Gastroesophageal sphincter (tissue), 4 donors: ENCODE results near the gene CEBPE. TPM values are rescaled to one million over a fixed set of nuclear protein-coding genes. Genes with fewer than 3 reads are reported as not detected.

Experiments
- ATAC-seq: fragments of 150-250 bp; one replicate; pipeline ENCODE4 v1.9.1; 2016; ENCODE audit warnings: mild to moderate bottlenecking, moderate library complexity
- H3K27ac ChIP-seq, 4 donors: fragments of 200-600 bp; sonication (generic) in 3 of 4; 1 replicate in 3 of 4; 2 replicates in 1 of 4; pipeline ENCODE4 v1.5.1; 2016 to 2019
- H3K27me3 ChIP-seq: fragments of 200-600 bp; sonication (generic); one replicate; pipeline ENCODE4 v1.5.1; 2019
- H3K36me3 ChIP-seq, 2 donors: fragments of 200-600 bp; sonication (generic); one replicate each; pipeline ENCODE4 v1.5.1; 2019; ENCODE audit warnings: control low read depth in 1 of 2
- H3K4me1 ChIP-seq, 3 donors: fragments of 200-600 bp; sonication (generic); 1 replicate in 2 of 3; 2 replicates in 1 of 3; pipeline ENCODE4 v1.5.1; 2016 to 2019; ENCODE audit warnings: control low read depth in 2 of 3
- H3K4me3 ChIP-seq, 2 donors: fragments of 200-600 bp; sonication (generic); one replicate each; pipeline ENCODE4 v1.5.1; 2019; ENCODE audit warnings: mild to moderate bottlenecking in 1 of 2, moderate library complexity in 1 of 2
- H3K9me3 ChIP-seq, 3 donors: fragments of 200-600 bp; sonication (generic); one replicate each; pipeline ENCODE4 v1.5.1; 2017 to 2019; ENCODE audit warnings: control low read depth in 2 of 3
- EP300 ChIP-seq: sonication (generic); formaldehyde crosslinking; IDR thresholded peaks from one replicate; pipeline ENCODE4 v1.6.1; 2017; ENCODE audit warnings: antibody characterized with exemption, mild to moderate bottlenecking
- POLR2A ChIP-seq, 2 donors: fragments of 450-650 bp; IDR thresholded peaks; one replicate each; pipeline ENCODE4 v1.6.1; 2017; ENCODE audit warnings: antibody characterized with exemption in 2 of 2, mild to moderate bottlenecking in 2 of 2, moderate library complexity in 1 of 2
- POLR2AphosphoS5 ChIP-seq: sonication (generic); formaldehyde crosslinking; IDR thresholded peaks from one replicate; pipeline ENCODE4 v1.6.1; 2017; ENCODE audit warnings: antibody characterized with exemption
- WGBS, 2 donors: methylation state at CpG; one replicate each; pipeline ENCODE4 v1.1.5; 2018; ENCODE audit warnings: low coverage in 1 of 2; 5-methylcytosine and 5-hydroxymethylcytosine counted together
- small RNA-seq, 4 donors: library from RNA; depleted of rRNA; stranded (forward); fragments of <200 nt; gene quantifications; one replicate each; pipeline ENCODE3, GENCODE V24; 2016
- total RNA-seq, 4 donors: library from RNA; depleted of rRNA; stranded (reverse); fragments of >200 nt; gene quantifications; one replicate each; pipeline ENCODE4 v1.1.0, GENCODE V29; 2016
- TF ChIP-seq, protein P1 (sequence below), 4 experiments: fragments of 200-600 bp in 2 of 4; fragments of 450-650 bp in 2 of 4; sonication (generic) in 1 of 4; IDR thresholded peaks; one replicate each; pipeline ENCODE4 v1.5.1; 2017 to 2019; ENCODE audit warnings: antibody characterized with exemption in 4 of 4, mild to moderate bottlenecking in 2 of 4, moderate library complexity in 2 of 4

The CEBPE gene
- total RNA-seq, 4 donors from 2014 or later: not detected

DNA sequence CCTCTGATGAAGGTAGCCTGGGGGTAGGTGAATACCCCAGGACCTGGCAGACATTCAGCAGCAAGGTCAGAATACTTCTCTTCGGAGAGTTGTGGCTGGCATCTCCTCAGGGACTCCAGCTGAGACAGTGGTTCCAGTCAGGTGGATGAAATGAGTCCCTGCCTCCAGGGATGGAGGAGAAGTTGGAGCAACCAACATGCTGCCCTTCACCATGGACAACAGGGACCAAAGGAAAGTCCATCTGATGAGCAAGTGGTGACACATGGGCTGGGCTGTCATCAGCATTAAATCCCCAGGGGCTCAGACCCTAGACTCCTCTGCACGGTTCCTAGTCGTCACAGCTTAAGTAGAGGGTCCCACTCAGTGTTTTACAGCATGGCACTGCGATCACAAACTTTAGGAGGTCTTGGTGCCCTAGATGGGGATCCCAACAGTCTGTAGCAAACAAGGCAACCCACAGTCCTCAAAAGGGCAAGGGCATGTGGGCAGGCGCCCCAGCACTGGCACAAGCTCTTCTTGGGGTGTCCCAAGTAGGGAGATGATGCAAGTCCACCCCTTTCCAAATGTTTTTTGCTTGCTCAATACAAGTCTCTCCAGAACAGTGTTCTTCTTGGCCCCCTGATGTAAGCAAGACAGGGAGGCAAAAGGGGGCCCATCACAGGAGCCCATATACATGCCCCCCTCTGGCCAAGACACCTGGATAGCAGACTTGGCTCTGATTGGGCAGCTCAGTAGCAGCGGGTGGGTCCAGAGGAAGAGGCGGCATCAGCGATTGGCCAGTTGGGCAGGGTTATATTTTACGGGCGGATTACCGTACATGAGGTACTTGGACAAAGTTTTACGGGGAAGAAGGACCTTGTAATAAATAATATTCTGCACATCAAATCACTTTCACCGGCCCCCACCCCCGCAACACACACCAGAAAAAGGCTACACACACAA lies 50.9 kb downstream of the CEBPE start:
- Histone ChIP-seq H3K27ac (peak overlapping the region in 3 of 4 donors; percentile 37 to 68 (median 47)), H3K27me3 (no peaks in the 10 kb centered on the region), H3K4me3 (no peak overlapping the region), H3K9me3 (no peaks in the 10 kb centered on the region), H3K36me3 (peaks cover 0 to 76% of the 10 kb centered on the region in 2 donors), H3K4me1 (peaks cover 10 to 59% (median 24%) of the 10 kb centered on the region in 3 donors)
- no peak for TF ChIP-seq POLR2A (IDR thresholded peaks at IDR 0.05)
- TF ChIP-seq POLR2AphosphoS5: no peak
- TF ChIP-seq EP300: no peak
- TF ChIP-seq, protein P1, sequence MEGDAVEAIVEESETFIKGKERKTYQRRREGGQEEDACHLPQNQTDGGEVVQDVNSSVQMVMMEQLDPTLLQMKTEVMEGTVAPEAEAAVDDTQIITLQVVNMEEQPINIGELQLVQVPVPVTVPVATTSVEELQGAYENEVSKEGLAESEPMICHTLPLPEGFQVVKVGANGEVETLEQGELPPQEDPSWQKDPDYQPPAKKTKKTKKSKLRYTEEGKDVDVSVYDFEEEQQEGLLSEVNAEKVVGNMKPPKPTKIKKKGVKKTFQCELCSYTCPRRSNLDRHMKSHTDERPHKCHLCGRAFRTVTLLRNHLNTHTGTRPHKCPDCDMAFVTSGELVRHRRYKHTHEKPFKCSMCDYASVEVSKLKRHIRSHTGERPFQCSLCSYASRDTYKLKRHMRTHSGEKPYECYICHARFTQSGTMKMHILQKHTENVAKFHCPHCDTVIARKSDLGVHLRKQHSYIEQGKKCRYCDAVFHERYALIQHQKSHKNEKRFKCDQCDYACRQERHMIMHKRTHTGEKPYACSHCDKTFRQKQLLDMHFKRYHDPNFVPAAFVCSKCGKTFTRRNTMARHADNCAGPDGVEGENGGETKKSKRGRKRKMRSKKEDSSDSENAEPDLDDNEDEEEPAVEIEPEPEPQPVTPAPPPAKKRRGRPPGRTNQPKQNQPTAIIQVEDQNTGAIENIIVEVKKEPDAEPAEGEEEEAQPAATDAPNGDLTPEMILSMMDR (IDR thresholded peaks at IDR 0.05): no peak
- 32 to 63% methylated on average over 6 to 9 of the region's 14 CpGs for WGBS, 2 donors
- no peak for ATAC-seq

Small RNA genes within 50 kb of the gene (small RNA-seq; reads per million reads assigned to genes)
- 0 reads per million in 4 donors for gene RNU6-1138P

Other genes with a start within 250 kb of the CEBPE start
- gene LRP10, start 247.5 kb downstream of the CEBPE start, total RNA-seq: 100 to 1,000 TPM; 123 to 257 (median 163) TPM
- gene REM2, start 236.0 kb downstream of the CEBPE start, total RNA-seq: under 1 TPM; 0.20 to 0.93 (median 0.47) TPM
- gene RBM23, start 200.1 kb downstream of the CEBPE start, total RNA-seq: 100 to 1,000 TPM in 3 of 4 donors, 10 to 100 TPM in 1; 94.4 to 855 (median 368) TPM
- gene PRMT5, start 189.9 kb downstream of the CEBPE start, total RNA-seq: 10 to 100 TPM; 39.7 to 49.2 (median 43.2) TPM
- gene HAUS4, start 162.2 kb downstream of the CEBPE start, total RNA-seq: 10 to 100 TPM; 31.2 to 47.6 (median 43.1) TPM
- gene AJUBA, start 136.7 kb downstream of the CEBPE start, total RNA-seq: 10 to 100 TPM in 3 of 4 donors, 1 to 10 TPM in 1; 8.8 to 27.0 (median 17.8) TPM
- 10 to 100 TPM in 3 of 4 donors, 1 to 10 TPM in 1; 8.4 to 16.0 (median 13.2) TPM for gene C14orf93, start 109.1 kb downstream of the CEBPE start, total RNA-seq
- gene PSMB5, start 84.4 kb downstream of the CEBPE start, total RNA-seq: 100 to 1,000 TPM; 125 to 182 (median 133) TPM
- gene PSMB11, start 77.0 kb downstream of the CEBPE start, total RNA-seq: under 1 TPM in 1 of 4 donors, not detected in 3; 0.27 TPM
- 1 to 10 TPM; 1.5 to 3.6 (median 2.6) TPM for gene CDH24, start 61.7 kb downstream of the CEBPE start, total RNA-seq
- 100 to 1,000 TPM in 1 of 4 donors, 10 to 100 TPM in 3; 55.7 to 121 (median 91.8) TPM for gene ACIN1, start 24.1 kb downstream of the CEBPE start, total RNA-seq
- gene C14orf119, start 23.8 kb downstream of the CEBPE start, total RNA-seq: 10 to 100 TPM; 31.3 to 38.2 (median 33.4) TPM
- under 1 TPM in 2 of 4 donors, not detected in 2; 0.13 to 0.31 TPM for gene CIROP, start 14.3 kb downstream of the CEBPE start, total RNA-seq
- 10 to 100 TPM; 21.6 to 56.7 (median 32.2) TPM for gene SLC7A8, start 64.4 kb upstream of the CEBPE start, total RNA-seq
- not detected for gene RNF212B, start 118.7 kb upstream of the CEBPE start, total RNA-seq
- 10 to 100 TPM in 2 of 4 donors, 1 to 10 TPM in 2; 7.5 to 11.3 (median 9.4) TPM for gene HOMEZ, start 166.9 kb upstream of the CEBPE start, total RNA-seq
- 10 to 100 TPM in 1 of 4 donors, 1 to 10 TPM in 3; 4.4 to 14.0 (median 7.2) TPM for gene PPP1R3E, start 183.6 kb upstream of the CEBPE start, total RNA-seq
- 100 to 1,000 TPM in 3 of 4 donors, 10 to 100 TPM in 1; 99.1 to 157 (median 117) TPM for gene BCL2L2, start 187.6 kb upstream of the CEBPE start, total RNA-seq
- gene PABPN1, start 202.2 kb upstream of the CEBPE start, total RNA-seq: 10 to 100 TPM; 56.3 to 59.8 (median 57.5) TPM
- gene SLC22A17, start 233.6 kb upstream of the CEBPE start, total RNA-seq: 10 to 100 TPM; 22.7 to 36.4 (median 30.4) TPM
- 10 to 100 TPM; 10.6 to 22.6 (median 14.6) TPM for gene EFS, start 245.9 kb upstream of the CEBPE start, total RNA-seq